ENCODE data around the gene EHD2.

The EHD2 gene

DNA sequence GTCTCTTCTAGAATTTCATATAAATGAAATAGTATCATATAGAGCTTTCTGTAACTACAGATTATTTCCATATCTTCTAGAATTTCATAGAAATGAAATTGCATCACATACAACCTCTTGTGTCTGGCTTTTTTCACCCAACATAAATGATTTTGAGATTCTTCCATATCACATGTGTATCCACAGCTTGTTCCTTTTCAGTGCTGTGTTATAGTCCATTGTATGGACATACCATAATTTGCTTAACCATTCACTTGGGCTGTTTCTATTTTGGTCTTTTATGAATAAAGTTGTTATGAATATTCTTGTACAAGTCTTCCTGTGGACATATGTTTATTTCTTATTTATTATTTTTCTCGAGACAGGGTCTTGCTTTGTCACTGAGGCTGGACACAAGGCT is 79.4 kb downstream of the EHD2 start:
- TF ChIP-seq, protein P1, sequence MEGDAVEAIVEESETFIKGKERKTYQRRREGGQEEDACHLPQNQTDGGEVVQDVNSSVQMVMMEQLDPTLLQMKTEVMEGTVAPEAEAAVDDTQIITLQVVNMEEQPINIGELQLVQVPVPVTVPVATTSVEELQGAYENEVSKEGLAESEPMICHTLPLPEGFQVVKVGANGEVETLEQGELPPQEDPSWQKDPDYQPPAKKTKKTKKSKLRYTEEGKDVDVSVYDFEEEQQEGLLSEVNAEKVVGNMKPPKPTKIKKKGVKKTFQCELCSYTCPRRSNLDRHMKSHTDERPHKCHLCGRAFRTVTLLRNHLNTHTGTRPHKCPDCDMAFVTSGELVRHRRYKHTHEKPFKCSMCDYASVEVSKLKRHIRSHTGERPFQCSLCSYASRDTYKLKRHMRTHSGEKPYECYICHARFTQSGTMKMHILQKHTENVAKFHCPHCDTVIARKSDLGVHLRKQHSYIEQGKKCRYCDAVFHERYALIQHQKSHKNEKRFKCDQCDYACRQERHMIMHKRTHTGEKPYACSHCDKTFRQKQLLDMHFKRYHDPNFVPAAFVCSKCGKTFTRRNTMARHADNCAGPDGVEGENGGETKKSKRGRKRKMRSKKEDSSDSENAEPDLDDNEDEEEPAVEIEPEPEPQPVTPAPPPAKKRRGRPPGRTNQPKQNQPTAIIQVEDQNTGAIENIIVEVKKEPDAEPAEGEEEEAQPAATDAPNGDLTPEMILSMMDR (IDR thresholded peaks at IDR 0.05; ENCODE audit: low read depth, low read length), result no peak
- no peak for DNase-seq (ENCODE audit: low read depth, low spot score)
- H3K4me3 ChIP-seq (ENCODE audit: low read depth, low read length), result no peak overlapping the region
- in situ Hi-C loops (cut with HindIII; ENCODE audit: low sequenced_read_pairs), result no loop called here
